ENCODE results near the gene MBIP.

MBIP gene

GRCh38 chr14:36260970-36261640, 59.3 kb downstream of the MBIP start:
- DNase-seq, result no peak

- no peak for DNase-seq
These were observed 62.2 kb downstream of the MBIP start for GRCh38 chr14:36258241-36258640.

GRCh38 chr14:36256126-36256801, 64.2 kb downstream of the MBIP start:
- DNase-seq, result no peak

GRCh38 chr14:36254020-36254624, 66.3 kb downstream of the MBIP start:
- DNase-seq, result no peak
